GM04503 (cell line): Measurements from ENCODE around the gene C1orf216.
A peak's percentile ranks its signal among the peaks of the same experiment; 100 is the strongest.
"Not testable (repeated sequence)": the region's sequence is repeated elsewhere in the genome, so short reads cannot be mapped to it uniquely, and the experiment has no call there.

ENCODE experiments used
- DNase-seq: peaks from one replicate; pipeline ENCODE4 v3.0.0-alpha.2; 2012; ENCODE audit warnings: low read depth

C1orf216 gene, protein sequence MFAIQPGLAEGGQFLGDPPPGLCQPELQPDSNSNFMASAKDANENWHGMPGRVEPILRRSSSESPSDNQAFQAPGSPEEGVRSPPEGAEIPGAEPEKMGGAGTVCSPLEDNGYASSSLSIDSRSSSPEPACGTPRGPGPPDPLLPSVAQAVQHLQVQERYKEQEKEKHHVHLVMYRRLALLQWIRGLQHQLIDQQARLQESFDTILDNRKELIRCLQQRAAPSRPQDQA

DNA sequence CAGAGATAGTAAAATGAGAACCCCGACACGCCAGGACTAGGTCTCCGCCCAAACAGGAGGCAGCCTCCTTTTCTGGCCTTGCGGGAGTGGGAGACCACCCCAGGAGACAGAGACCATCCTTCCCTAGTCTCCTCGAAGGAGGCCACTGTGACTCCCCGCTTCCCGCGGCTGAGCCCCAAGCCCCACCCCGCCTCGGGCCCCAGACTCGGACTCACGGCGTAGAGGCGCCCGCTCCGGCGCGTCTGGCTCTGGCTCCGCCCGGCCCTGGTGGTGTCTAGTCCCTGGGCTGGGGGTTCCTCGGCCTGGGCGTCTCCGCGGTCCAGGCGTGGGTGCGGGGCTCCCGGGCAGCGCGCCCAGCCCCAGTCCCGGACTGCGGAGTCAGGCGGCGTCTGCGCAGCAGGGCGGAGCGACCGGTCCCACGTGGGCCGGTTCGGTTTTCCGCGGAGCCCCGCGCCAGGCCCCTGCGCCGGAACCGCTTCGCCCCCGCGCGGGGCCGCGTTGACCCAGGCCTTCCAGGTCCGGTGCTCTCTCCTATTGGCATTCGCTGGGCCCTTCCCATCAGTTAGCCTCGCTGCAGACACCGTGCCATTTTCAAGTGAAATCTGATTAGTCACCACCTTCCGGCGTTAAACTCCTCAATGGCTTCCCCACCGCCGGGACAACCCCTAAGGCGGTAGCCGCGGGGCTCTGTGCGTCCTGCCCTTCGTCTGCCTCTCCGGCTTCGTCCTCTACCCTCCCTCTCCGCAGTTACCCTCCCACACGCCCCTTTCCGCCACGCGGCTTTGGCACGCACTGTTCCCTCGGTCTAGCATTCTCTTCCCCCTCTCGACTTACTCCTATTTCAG, at the start of gene C1orf216:
TSS of gene C1orf216 (minus strand) at position 393 of the 845 bp plus-strand sequence. CDS start 2,563 bp downstream, outside the sequence.
- peak; percentile 23 for DNase-seq

DNA sequence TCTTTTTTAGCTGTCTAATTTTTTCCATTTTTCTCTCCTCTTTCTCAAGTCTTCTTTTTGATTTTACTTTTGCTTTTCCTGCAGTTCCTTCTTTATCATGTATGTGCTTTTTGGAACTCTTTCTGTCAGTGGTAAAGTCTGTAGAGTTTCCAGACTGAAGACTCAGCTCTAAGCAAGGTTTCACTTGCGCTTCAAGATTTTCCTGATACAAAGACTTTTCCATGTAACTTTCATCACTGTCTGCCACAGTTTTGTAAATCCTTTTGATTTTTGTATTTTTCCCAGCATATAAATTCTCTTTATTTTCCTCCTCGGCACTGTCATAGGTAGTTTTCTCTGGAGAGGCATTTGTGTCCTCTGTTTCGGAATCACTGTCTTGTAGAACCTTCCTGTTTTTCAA, 45.6 kb upstream of the C1orf216 start:
- no peak for DNase-seq

DNA sequence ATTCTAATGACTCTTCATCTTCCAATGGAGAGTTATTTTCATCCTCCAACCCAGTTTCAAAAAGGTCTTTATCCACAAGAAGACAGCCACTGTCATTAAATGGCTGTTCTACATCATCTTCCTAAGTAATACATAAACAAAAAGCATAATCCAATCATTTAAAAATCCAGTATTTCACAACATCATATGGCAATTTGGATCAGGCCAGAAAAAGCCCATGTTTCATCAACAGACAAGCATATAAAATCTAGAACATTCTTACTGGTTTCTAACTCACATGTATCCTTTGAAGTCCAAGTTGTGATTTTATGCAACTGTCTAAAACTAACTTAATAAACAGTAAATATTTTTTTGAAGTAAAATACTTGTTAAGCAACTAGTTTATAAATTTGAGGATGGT, 44.5 kb upstream of the C1orf216 start:
- DNase-seq: peak; percentile 4

DNA sequence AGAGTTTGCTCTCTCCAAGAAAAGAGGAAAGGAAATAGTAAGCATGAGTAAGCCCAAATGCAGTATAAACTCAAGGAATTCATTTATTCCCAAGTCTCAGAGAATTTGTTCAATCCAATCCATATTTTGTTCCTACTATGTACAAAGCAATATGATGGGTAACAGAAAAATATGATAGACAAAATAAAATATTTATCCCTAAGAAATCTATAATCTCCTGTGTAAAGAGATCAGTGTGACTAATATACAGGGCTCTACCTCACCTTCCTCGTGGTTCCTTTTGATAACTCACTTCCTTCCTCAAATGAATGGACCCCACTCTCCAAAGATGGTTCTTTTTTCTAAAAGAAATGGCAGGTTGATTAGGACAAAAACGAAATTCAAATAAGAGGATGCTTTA, 43.5 kb upstream of the C1orf216 start:
- DNase-seq: no peak

DNA sequence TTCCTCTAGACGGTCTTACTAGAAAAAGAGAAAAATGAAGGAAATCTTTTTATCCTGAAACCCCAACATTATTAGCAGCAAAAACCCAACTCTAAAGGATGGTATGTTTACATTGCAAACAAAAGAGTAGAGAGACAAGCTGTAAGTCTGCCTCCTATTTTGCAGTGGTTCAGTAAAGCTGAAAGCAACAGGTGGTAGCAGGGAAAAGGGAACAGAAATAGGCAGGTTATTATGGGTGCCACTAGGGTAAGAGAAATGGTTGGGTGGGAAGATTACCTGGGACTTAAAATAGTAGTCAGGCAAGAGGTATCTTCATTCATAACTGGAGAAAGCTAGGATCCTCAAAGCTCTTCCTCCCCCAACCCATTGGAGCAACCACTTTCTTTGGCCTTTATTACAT, 37.4 kb upstream of the C1orf216 start:
- no peak for DNase-seq

DNA sequence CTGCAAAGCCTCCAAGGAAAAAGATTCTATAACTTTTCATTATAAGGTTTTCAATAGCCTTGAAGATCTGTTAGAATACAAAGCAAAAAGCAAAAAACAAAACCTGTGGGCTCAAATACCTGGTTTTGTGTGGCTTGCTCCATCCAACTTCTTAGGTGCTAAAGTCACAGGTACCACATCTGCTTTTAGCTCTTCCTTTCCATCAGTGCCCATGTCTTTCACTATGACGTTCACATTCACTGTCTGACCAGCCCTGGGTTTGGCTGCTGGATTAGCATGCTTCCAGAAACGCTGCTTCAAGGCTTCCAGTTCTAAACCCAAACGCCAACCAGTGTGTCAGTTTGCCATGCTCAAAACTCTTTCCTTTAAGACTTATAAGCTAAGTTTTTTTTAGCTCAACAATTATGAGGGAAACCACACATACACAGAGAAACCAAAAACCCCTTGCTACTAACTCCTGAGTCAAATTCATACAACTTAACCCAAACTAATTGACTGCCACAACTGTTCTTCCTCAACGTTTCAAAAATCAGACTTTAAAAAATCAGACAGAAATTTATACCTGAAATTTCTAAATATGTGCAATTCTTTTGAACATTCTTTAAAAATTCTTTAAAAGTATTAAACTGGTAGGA, 35.1 kb upstream of the C1orf216 start:
- DNase-seq: no peak

DNA sequence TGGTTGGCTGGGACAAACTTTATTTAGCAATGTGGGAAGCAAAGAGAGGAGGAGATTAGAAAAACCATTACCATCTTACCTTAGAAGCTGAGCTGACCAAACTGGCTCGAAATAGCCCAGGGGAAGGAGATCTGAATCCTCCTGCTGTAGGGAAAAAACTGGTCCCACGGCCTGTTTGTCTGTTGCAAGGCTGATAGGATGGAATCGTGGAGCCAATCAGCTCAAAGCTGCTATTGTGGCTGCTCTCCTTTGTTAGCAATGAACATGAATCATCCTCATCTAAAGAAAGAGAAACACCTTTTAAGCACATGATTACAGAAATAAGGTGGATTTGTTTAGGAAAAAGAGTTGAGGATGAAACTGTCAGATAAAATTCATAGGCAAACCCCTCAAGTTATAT, 29.6 kb upstream of the C1orf216 start:
- DNase-seq: no peak

DNA sequence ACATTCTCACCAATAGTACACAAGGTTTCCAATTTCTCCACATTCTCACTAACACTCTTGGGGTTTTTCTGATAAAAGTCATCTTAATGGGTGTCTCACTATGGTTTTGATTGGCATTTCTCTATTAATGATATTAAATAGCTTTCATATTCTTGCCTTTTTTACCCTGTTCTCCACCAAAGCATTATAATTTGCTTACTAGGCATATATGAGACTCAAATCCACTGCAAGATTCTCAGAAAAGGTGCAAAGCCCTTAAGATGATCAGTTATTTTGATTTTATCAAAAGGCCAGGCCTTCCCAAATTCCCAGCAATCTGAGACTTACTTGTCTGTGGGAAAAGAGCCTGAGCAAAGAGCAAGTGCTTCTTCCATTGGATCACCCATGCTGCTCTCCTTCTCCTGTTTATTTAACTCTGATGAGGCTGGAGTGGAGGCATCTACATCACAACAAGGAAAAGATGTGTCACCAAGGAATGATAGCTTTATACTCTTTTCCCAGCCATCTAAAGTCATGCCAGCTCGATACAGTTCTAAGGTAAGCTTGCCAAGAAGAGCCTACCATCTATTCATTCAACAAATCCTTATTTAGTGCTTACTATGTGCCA, 26.5 kb upstream of the C1orf216 start:
- DNase-seq: no peak

DNA sequence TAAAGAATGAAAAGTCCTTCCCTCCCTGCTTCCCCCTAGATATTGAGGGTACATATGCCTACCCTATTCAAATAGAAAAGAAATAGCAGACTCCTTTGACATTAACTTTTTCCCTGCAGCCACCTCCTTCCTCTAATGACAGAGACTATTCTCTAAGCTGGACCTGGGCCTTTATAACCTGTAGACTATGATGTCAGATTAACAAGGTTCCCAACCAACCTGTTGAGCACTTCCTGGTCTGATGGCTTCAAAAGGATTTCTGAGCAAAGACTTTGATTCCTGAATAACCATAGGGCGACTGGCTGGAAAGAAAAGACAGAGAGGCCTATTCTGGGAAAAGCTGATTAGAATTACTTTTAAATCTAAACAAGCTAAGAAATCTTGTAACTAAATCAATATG, 18.4 kb upstream of the C1orf216 start:
- DNase-seq: no peak

DNA sequence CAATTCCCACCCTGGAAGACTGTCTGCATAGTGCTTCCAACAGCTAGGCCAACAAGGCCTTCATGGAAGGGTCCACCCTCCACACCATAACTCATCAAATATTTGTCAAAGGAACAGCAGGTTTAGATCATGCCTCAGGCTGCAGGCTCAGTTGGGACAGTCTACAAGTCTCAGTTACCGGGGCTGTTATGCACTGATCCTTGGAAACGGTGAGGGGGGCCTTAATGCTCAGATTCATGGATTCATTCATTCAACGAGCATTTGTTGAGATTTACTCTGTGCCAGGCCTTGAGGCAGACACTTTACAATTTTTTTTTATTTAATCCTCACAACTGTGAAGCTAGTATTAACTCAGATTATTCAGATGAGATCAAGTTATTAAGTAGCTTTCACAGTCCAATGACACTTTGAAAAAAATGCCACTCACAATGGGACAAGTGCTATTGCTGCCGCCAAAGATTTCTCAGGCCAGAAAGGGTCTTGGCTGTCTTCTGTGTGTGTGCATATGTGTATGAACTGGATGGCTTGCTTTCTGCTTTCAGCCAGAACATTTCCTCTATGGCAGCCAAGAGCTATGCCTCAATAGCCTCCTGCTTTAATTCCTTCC, 8.9 kb upstream of the C1orf216 start:
- DNase-seq: no peak

DNA sequence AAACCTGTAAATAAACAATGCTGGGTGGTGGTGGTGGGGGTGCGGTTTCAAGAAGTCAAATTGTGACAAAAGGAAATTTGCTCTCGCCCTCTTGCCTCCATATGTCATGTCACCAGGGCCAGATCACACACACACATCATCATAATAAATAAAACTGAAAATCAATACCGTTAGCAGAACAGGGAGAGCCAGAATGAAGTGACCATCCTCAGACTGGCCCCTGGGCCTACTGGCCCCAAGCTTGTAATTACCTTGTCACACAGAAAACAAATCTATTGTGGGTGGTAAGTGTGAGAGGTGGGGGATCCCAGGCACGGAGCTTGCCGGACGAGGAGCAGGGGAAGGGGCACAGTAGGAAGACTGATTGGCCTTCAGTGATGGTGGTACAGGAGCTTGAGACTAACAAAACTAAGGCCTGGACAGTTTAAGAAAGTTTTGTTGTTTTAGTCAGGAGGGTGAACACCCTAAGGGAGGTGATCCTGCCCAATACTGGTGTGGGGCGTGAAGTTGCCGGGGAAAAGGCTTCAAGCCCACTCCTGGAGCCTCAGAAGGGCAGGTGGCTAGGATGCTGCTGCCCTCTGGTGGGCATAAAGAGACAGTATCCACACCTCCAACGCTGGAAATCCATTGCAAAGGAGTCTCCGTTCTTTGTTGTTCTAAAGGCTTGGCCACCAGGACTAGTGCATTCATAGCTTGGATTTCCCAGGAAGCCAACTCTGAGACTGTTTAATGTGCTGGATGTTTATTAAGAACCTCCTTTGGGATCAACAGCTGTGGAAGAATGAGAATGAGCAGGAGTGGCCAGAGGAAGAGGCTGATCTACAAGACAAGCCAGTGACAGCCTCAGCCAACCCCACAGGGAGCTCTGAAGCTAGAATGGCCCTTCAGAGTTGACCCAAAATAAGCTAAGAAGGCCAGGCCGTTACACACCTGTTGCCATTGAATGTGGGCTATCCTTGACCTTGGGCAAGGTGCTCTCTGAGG, 8.1 kb upstream of the C1orf216 start:
- DNase-seq: no peak

DNA sequence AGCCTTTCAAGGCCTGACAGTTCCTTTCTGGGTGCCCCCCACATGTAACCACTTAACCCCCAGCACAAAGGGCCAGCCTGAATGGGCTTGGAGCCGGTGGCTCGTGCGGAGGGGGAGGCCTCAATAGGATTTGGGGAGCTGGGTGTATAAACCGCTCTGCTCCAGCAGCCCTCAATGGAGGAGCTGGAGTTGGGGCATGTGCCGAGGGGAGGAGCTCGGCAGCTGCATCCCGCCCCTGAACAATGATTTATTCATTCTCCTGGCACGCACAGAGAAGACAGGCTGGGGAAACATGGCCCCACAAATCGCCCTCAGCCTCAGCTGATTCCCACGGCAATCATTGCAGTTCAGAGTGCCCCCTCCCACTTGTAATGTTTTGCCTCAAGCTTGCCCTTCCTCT, 6.9 kb upstream of the C1orf216 start:
- no peak for DNase-seq

DNA sequence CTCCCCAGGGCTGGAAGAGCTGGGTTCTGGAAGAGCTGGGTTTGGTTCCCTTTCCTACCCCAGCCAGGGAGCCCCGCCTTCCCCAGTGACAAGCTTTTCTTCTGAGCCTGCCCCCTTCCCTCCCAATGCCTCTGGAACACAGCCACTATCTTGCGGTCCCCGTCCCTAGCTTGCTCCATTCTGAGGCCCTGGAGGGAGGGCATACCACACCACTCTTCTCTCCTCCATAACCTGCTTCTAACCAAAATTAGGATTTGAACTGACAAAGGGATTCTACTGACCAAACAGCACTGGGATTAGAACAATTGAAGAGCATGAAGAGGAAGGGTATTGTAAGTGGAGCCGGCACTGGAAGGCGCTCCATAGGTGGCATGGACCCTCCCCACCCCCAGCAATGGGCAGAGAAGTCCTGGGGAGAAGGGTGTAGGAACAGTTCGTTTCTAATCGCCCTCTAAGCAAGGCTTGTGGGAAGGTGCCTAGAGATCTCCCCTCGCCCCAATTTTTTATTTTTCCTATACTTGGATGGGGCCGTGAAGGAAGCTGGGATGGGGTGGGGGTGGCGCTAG, 690 bp downstream of the C1orf216 start:
- peak; percentile 45 for DNase-seq

DNA sequence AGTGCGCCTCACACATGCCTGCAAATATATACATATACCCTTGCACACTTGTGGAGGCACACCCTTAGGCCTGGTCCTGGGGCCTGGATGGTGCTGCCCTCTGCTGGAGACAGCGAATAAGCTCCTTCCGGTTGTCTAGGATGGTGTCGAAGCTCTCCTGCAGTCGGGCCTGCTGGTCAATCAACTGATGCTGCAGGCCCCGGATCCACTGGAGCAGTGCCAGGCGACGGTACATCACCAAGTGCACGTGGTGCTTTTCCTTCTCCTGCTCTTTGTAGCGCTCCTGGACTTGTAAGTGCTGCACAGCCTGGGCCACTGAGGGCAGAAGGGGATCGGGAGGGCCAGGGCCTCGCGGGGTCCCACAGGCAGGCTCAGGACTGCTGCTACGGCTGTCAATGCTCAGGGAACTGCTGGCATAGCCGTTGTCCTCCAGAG, 3.1 kb downstream of the C1orf216 start:
- DNase-seq: no peak

DNA sequence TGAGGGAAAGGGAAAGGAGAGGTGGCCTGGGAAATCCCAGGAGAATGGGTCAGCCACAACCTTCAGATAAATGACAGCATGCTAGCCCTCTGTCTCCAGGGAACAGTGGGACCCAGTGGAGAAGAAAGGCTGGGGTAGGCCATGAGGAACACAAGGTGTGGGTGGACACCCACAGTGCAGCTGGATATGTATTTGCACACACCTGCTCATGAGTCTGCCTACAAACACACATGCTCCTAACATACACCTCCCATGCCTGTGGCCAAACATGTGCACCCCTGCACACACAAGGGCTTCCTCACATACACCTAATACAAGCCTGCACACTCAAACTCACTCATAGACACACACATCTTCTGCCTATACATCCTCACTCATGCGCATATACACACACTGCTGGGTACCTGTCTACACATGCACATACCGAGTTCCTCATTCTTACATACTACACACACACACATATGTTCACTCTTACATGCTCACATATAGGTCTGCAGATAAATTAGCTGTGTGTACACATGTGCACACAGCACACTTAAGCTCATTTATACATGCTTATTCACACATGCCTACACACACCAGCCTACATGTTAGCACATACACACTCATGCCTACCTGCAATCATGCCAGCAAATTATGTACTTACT, 3.6 kb downstream of the C1orf216 start:
- DNase-seq: no peak

DNA sequence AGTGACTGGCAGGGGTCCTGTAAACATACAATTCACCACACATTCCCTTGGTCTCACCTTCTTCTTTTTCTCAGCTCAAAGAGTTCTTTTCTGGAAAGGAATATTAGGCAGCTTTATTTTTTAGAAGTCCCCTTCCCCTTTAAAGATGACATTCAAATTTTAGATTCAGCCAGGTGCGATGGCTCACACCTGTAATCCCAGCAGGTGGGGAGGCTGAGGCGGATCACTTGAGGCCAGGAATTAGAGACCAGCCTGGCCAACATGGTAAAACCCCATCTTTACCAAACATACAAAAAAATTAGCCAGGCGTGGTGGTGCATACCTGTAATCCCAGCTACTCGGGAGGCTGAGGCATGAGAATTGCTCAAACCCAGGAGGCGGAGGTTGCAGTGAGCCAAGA, 7.6 kb downstream of the C1orf216 start:
- not testable (repeated sequence) for DNase-seq

DNA sequence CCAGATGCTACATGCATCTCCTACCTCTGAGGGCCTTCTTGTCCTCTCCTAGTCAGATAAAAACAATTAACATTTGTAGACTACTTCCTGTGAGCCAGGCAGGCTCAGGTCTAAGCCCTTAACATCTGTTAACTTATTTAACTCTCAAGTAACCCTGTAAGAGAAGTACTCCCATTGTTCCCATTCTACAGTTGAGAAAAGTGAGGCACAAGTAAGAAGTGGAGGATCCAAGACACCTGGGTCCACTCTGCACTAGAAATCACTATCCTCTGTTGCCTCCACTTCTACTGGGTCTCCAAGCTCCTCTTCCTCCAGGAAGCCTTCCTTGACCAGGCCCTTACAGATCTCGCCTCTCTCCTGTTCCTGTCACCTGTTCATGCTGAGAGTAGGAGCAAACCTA, 9.7 kb downstream of the C1orf216 start:
- no peak for DNase-seq

DNA sequence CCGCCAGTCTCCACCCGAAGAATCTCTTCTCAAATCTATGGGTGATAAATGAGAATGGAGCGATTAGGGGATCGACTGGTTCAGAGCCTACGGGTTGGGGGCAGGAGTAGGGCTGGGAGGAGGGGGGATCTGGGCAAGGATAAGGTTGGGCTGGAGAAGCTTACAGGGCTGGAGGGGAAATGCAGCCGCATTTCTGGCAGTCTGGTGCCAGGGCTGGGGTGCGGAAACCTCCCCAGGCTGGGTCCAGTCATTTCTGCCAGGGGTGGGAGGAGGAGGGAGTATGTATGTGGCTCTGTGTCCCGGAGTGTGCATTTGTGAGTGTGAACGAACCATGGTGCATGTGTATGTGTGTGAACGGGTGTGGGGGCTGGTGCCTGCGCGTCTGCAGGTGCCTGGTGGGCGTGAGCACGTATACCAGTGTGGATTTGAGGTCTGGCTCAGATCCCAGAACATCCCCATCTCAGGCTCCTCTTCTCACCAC, 10.2 kb downstream of the C1orf216 start:
- DNase-seq: no peak

DNA sequence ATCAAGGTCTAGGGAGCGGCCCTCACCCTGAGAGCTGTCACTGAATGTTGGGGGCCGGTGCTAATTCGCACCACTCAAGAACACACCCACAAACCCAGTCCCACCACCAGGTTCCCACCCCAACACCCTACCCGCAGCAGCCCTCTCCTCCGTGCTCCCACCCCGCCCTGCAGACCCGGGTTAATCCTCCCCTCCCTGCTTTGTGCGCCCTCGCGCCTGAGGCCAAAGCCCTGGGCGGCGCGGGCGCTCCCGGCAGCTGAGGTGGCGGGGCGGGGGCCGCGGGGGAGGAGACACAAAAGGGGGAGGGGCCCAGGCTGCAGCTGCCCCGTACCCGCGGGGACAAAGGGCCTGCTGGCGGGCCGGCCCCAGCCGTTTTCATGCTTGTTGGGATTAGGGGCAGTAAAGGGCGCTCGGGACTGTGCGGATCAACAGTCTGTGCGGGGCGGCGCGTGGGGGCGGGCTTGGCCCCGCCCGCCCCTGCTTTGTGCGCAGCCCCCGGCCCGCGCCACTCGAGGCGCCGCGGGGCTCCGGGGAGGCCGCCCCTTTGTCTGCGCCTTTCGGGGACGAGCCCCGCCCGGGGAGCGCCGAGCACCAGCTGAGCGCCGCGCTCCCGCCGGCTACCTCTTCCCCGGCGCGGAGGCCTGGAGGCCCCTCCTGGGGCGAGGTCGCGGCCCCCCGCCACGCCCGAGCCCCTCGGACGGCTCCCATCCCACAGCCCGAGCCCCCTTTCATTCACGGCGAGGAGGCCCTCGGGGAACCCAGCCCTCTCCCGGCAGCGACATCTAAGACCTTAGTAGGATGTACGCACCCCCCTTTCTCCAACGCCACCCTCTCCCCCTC, 10.9 kb downstream of the C1orf216 start:
- no peak for DNase-seq
